ENCODE results near the gene GALNT10.
A peak's percentile ranks its signal among the peaks of the same experiment; 100 is the strongest.

GALNT10 gene

DNA sequence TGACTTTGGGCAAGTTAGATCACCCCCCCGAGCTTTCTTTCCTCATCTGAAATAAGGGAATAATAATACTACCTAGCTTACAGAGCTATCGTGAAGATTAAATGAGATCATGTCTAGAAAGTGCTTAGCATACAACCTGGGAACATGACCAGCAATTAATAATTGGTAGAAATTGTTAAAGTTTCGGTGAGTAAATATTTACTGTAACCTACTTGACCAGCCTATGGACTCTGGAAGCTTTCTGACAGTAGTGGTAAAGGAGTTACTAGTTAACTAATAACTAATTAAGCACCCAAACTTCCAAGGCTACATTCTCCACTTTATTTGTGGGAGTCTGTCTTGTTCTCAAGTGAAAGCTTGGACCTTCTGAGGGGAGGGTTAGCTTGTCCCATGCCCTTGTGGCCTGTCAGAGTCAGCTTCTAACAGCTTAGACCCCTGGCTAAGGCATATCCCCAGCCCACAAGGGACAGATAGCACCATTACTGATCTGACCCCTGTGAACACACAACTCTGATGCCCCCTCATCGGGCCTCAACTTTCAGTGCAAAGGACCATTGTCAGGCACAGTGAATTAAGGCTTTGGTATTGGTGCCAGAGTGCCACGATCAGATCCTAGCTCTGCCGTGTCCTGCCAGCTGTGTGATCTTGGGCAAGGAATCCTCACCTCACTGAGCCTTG is 196.6 kb downstream of the GALNT10 start:
- no peak for DNase-seq

- no peak for DNase-seq
These were observed 198.3 kb downstream of the GALNT10 start for GRCh38 chr5:154388842-154389241.

- peak; percentile 70 for DNase-seq
These were observed 199.6 kb downstream of the GALNT10 start for GRCh38 chr5:154390096-154390495.

DNA sequence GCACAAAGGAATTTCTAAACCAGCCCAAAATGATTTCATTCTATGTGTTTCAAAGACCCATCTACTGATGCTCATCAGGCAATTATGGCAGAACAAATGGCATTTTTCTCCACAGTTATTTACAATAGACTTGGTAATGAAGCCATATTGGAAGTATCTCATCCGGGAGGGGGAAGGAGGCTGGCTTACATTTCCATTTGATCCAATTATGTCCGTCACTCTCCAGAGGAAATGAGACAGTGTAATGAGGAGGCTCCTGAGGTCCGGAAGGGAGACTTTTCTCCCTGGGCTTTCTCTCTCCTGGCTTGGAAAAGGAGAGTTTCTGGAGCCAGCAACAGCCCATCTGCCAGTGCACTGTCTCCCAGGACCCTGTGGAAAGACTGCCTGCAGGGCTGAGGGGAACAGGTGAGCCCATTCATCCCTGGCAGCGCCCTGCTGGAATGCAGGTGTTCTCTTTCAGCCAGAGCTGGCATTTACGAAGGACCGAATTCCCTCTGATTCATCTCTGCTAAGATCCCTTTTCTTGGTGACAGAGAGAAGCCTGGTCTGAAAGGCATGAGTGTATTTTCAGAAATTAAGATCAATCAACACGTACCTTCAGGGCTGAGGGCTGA is 200.3 kb downstream of the GALNT10 start:
- no peak for DNase-seq

GRCh38 chr5:154391788-154392187 is 201.3 kb downstream of the GALNT10 start:
- DNase-seq: no peak

GRCh38 chr5:154393850-154394249 is 203.3 kb downstream of the GALNT10 start:
- no peak for DNase-seq

- no peak for DNase-seq
These were observed 203.8 kb downstream of the GALNT10 start for GRCh38 chr5:154394307-154394706.

GRCh38 chr5:154395407-154396106 is 205.0 kb downstream of the GALNT10 start:
- no peak for DNase-seq

- DNase-seq: no peak
These were observed 205.6 kb downstream of the GALNT10 start for GRCh38 chr5:154396128-154396527.

- no peak for DNase-seq
These were observed 207.3 kb downstream of the GALNT10 start for GRCh38 chr5:154397652-154398406.

GRCh38 chr5:154400678-154401077 is 210.1 kb downstream of the GALNT10 start:
- no peak for DNase-seq

- DNase-seq: no peak
These were observed 210.8 kb downstream of the GALNT10 start for GRCh38 chr5:154401355-154401754.

DNA sequence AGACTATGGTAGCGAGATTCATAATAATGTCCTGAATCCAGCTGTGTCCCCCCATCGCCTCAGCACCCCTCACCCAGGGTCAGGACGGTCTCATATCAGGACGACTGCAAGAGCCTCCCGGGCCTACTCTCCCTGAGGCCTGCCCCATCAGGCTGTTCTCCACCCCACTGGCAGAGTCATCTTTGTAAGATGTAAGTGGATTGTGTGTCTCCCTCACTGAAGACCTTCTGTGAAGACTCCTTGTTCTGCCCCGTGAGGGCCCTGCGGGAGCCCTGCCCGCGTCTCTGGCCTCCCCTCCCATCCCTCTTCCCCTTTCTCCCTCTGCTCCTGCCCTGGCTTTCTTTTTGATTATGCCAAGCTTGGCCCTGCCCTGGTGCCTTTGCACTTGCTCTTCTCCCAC is 211.4 kb downstream of the GALNT10 start:
- DNase-seq: no peak

DNA sequence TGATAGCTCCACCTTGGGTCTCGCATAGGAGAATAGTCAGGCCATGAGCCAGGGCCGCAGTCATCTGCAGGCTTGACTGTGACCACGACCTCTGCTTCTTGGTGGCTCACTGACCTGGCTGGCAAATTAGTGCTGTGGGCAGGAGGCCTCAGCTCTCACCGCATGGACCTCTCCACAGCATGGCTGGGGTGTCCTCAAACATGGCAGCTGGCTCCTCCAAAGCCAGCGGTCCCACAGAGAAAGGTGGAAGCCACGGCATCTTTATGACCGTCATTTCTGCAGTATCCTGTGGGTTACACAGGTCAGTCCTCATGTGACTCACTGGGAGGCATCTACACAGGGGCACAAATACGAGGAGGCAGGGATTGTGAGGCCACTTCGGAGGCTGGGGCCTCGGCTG is 212.1 kb downstream of the GALNT10 start:
- no peak for DNase-seq

GRCh38 chr5:154403234-154403633 is 212.7 kb downstream of the GALNT10 start:
- peak; percentile 29 for DNase-seq

DNA sequence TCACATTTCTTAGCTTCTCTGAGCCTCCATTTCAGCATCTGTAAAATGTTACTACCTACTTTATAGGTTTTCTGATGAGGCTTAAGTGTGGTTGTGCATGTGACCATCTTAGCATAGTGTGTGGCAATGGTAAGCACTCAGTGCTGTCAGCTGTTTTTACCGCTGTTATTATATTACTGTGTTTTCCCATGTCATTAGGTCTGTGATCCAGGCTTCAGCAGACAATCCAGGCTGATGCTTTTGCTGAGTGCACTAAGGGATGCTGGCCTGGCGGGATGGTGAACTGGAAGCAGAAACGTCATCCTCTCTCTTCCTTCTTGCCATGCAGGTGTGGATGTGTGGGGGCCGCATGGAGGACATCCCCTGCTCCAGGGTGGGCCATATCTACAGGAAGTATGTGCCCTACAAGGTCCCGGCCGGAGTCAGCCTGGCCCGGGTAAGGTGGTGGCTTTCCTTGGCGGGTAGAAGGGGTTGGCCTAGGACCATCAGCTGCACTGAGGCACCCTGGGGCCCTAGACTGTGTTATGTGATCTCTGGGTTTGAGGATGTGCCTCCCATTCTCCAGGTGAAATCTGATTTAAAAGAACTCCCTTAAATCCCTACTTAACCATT is 213.3 kb downstream of the GALNT10 start:
- no peak for DNase-seq

GRCh38 chr5:154405078-154405792 is 214.7 kb downstream of the GALNT10 start:
- peak; percentile 73 for DNase-seq

- DNase-seq: peak; percentile 28
These were observed 215.7 kb downstream of the GALNT10 start for GRCh38 chr5:154406231-154406630.

DNA sequence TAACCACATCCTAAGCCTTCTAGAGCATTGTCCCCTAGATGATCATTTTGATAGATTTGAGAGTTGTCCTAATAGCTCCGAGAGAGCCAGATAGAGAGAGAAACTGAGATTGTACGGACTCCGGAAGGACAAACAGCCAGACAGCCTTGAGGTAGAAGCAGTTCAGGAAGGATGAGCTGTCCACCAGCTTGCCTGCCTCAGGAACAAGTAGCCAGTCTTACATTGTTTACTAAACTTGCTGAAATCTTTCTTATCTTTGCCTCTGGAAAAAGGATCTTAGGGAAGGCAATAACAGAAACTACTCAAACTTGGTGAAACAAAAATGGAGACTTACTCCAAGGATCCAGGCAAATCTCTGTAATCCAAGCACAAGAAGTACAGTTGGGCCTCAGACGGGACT is 216.3 kb downstream of the GALNT10 start:
- DNase-seq: no peak

GRCh38 chr5:154408811-154409210 is 218.3 kb downstream of the GALNT10 start:
- DNase-seq: no peak

- no peak for DNase-seq
These were observed 218.8 kb downstream of the GALNT10 start for GRCh38 chr5:154409230-154409840.

DNA sequence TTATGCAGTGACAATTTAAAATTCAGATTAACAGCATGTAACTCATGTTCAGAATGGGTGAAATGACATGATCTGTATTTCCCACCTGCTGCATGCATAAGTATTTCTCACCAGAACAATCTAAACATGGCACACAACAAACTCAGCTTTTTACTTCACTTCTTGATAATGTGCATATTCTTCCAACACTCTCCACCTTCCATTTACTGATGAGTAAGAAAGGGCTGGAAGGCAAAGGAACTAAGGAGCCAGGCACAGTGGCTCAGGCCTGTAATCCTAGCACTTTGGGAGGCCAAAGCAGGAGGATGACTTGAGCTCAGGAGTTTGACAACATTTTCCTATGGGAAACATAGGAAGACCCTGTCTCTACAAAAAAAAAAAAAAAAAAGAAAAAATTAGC is 219.5 kb downstream of the GALNT10 start:
- DNase-seq: no peak
